GM18870 (cell line): Measurements from ENCODE around the gene ROBO2.

Source experiments
- ATAC-seq: cut with Tn5 transposase; IDR thresholded peaks from one replicate; pipeline ENCODE4 v1.9.1; 2021; ENCODE audit warnings: moderate library complexity; ENCODE audit not compliant: unreplicated experiment

Gene ROBO2

GRCh38 chr3:77248420-77248819 is 208.5 kb downstream of the ROBO2 start:
- ATAC-seq: no peak

- no peak for ATAC-seq
Observed at GRCh38 chr3:77251136-77251535, 211.2 kb downstream of the ROBO2 start.

- ATAC-seq: peak; percentile 94
Observed at GRCh38 chr3:77254967-77255831, 215.3 kb downstream of the ROBO2 start.

- no peak for ATAC-seq
Observed at GRCh38 chr3:77256584-77257503, 216.9 kb downstream of the ROBO2 start.

- no peak for ATAC-seq
Observed at GRCh38 chr3:77259694-77260093, 219.8 kb downstream of the ROBO2 start.

GRCh38 chr3:77262361-77262760 is 222.5 kb downstream of the ROBO2 start:
- no peak for ATAC-seq

- ATAC-seq: no peak
Observed at GRCh38 chr3:77267589-77267988, 227.7 kb downstream of the ROBO2 start.

- no peak for ATAC-seq
Observed at GRCh38 chr3:77271306-77271705, 231.4 kb downstream of the ROBO2 start.

- no peak for ATAC-seq
Observed at GRCh38 chr3:77271711-77272110, 231.8 kb downstream of the ROBO2 start.

GRCh38 chr3:77279276-77279675 is 239.4 kb downstream of the ROBO2 start:
- ATAC-seq: no peak

- no peak for ATAC-seq
Observed at GRCh38 chr3:77281721-77282120, 241.8 kb downstream of the ROBO2 start.

GRCh38 chr3:77283108-77283507 is 243.2 kb downstream of the ROBO2 start:
- ATAC-seq: no peak

- no peak for ATAC-seq
Observed at GRCh38 chr3:77288348-77288747, 248.4 kb downstream of the ROBO2 start.

GRCh38 chr3:77296527-77296926 is 256.6 kb downstream of the ROBO2 start:
- no peak for ATAC-seq

GRCh38 chr3:77298417-77298816 is 258.5 kb downstream of the ROBO2 start:
- peak; percentile 67 for ATAC-seq

- no peak for ATAC-seq
Observed at GRCh38 chr3:77303955-77304699, 264.2 kb downstream of the ROBO2 start.

- ATAC-seq: no peak
Observed at GRCh38 chr3:77304700-77305021, 264.8 kb downstream of the ROBO2 start.

GRCh38 chr3:77309460-77309859 is 269.6 kb downstream of the ROBO2 start:
- ATAC-seq: no peak

- ATAC-seq: no peak
Observed at GRCh38 chr3:77313843-77314242, 273.9 kb downstream of the ROBO2 start.

GRCh38 chr3:77319711-77320110 is 279.8 kb downstream of the ROBO2 start:
- no peak for ATAC-seq

- no peak for ATAC-seq
Observed at GRCh38 chr3:77320514-77320913, 280.6 kb downstream of the ROBO2 start.
